Esophagus muscularis mucosa (tissue), 4 donors: ENCODE data around the gene SFN. TPM values are rescaled to one million over a fixed set of nuclear protein-coding genes. Genes with fewer than 3 reads are reported as not detected.

Experiments used
- DNase-seq: peaks from one replicate; pipeline ENCODE4 v3.0.0-alpha.2; 2017; ENCODE audit errors: extremely low spot score
- H3K27ac ChIP-seq, 4 donors: fragments of 200-600 bp; sonication (generic); replicated peaks in 1 of 4; 1 replicate in 3 of 4; 2 replicates in 1 of 4; pipeline ENCODE4 v1.5.1; 2016 to 2019; ENCODE audit warnings: mild to moderate bottlenecking in 1 of 4
- H3K27me3 ChIP-seq, 4 donors: fragments of 200-600 bp; sonication (generic); one replicate each; pipeline versions ENCODE4 v1.5.1 to v1.6.0; 2016 to 2019
- H3K36me3 ChIP-seq, 4 donors: fragments of 200-600 bp; sonication (generic); one replicate each; pipeline ENCODE4 v1.5.1; 2016 to 2019
- H3K4me1 ChIP-seq, 4 donors: fragments of 200-600 bp; sonication (generic); one replicate each; pipeline ENCODE4 v1.5.1; 2016 to 2019
- H3K4me3 ChIP-seq, 4 donors: fragments of 200-600 bp; sonication (generic); 1 replicate in 2 of 4; 2 replicates in 2 of 4; pipeline ENCODE4 v1.5.1; 2016 to 2019; ENCODE audit warnings: mild to moderate bottlenecking in 4 of 4, moderate library complexity in 1 of 4
- H3K9me3 ChIP-seq, 4 donors: fragments of 200-600 bp; sonication (generic); 1 replicate in 3 of 4; 2 replicates in 1 of 4; pipeline ENCODE4 v1.5.1; 2016 to 2019
- EP300 ChIP-seq: sonication (generic); formaldehyde crosslinking; IDR thresholded peaks from one replicate; pipeline ENCODE4 v1.6.1; 2017; ENCODE audit warnings: antibody characterized with exemption
- POLR2A ChIP-seq: fragments of 450-650 bp; IDR thresholded peaks from one replicate; pipeline ENCODE4 v1.6.1; 2017; ENCODE audit warnings: antibody characterized with exemption, moderate library complexity, mild to moderate bottlenecking, low read depth
- POLR2AphosphoS5 ChIP-seq, 2 donors: sonication (generic); formaldehyde crosslinking; IDR thresholded peaks; one replicate each; pipeline ENCODE4 v1.6.1; 2017; ENCODE audit warnings: antibody characterized with exemption in 2 of 2
- WGBS: methylation state at CpG from one replicate; pipeline ENCODE4 v1.1.5; 2018; 5-methylcytosine and 5-hydroxymethylcytosine counted together
- intact Hi-C: fragments of 100-400 bp; cut with DNase I; formaldehyde crosslinking; loops from one replicate; pipeline ENCODE4 v1.15.1; 2023
- total RNA-seq, 4 donors: library from RNA; depleted of rRNA; stranded (reverse); fragments of >200 nt; gene quantifications; one replicate each; pipeline versions ENCODE4 v1.1.0 to v1.2.1, GENCODE V29; 2016
- TF ChIP-seq, protein P1 (sequence below), 3 experiments: fragments of 200-600 bp in 2 of 3; fragments of 450-650 bp in 1 of 3; sonication (generic) in 2 of 3; IDR thresholded peaks; one replicate each; pipeline ENCODE4 v1.5.1; 2017 to 2019; ENCODE audit warnings: antibody characterized with exemption in 3 of 3, mild to moderate bottlenecking in 2 of 3, moderate library complexity in 1 of 3

The SFN gene
- total RNA-seq, 4 donors from 2014 or later = 0.33 to 1.7 TPM; not detected in 2

DNA sequence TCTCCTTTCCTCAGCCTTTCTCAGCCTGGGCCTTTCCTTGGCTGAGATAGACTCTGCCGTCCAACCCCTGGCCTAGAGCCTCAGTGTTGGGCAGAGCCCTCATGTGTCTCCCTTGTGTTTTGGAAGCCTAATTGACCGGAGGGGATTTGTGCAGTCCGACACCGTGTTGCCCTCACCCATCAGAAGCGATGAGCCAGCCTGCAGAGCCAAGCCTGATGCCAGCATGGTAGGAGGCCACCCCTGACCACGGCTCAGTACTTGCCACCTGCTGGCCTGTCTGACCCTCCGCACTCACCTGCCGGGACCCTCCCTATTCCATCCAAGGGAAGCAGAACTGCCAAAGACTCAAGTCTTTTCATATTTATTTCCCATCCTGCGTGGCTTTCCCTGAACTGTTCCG lies 9.3 kb upstream of the SFN start:
- H3K36me3 ChIP-seq = peaks cover 23 to 95% (median 95%) of the 10 kb centered on the region in 4 donors

GRCh38 chr1:26854906-26855305 lies 8.0 kb upstream of the SFN start:
- H3K9me3 ChIP-seq = no peaks in the 10 kb centered on the region
- no peak for DNase-seq
- intact Hi-C loops = no loop called here
- peaks cover 0 to 10% (median 6%) of the 10 kb centered on the region in 4 donors for H3K4me1 ChIP-seq
- no peak overlapping the region for H3K4me3 ChIP-seq
- H3K27ac ChIP-seq = no peak overlapping the region
- no peaks in the 10 kb centered on the region for H3K27me3 ChIP-seq
- WGBS = 67% methylated on average over 1 of the region's 5 CpGs
- TF ChIP-seq POLR2A = no peak
- no peak for TF ChIP-seq POLR2AphosphoS5 (IDR thresholded peaks at IDR 0.05)
- no peak for TF ChIP-seq EP300
- TF ChIP-seq, protein P1, sequence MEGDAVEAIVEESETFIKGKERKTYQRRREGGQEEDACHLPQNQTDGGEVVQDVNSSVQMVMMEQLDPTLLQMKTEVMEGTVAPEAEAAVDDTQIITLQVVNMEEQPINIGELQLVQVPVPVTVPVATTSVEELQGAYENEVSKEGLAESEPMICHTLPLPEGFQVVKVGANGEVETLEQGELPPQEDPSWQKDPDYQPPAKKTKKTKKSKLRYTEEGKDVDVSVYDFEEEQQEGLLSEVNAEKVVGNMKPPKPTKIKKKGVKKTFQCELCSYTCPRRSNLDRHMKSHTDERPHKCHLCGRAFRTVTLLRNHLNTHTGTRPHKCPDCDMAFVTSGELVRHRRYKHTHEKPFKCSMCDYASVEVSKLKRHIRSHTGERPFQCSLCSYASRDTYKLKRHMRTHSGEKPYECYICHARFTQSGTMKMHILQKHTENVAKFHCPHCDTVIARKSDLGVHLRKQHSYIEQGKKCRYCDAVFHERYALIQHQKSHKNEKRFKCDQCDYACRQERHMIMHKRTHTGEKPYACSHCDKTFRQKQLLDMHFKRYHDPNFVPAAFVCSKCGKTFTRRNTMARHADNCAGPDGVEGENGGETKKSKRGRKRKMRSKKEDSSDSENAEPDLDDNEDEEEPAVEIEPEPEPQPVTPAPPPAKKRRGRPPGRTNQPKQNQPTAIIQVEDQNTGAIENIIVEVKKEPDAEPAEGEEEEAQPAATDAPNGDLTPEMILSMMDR (IDR thresholded peaks at IDR 0.05) = no peak
- peaks cover 23 to 82% (median 82%) of the 10 kb centered on the region in 4 donors for H3K36me3 ChIP-seq

More for the DNA sequence above, 9.3 kb upstream of the SFN start:
- no peak overlapping the region for H3K4me3 ChIP-seq
- intact Hi-C loops = loop anchor here (1.0 kb wide), 1 partner anchor 26 kb away; no protein-coding TSS in a partner anchor
- 95% methylated on average over 5 of the region's 10 CpGs for WGBS
- no peak overlapping the region for H3K27ac ChIP-seq
- H3K9me3 ChIP-seq = no peaks in the 10 kb centered on the region
- no peak for DNase-seq
- H3K27me3 ChIP-seq = no peaks in the 10 kb centered on the region
- TF ChIP-seq EP300 = no peak
- TF ChIP-seq, protein P1 (IDR thresholded peaks at IDR 0.05) = no peak
- TF ChIP-seq POLR2A = no peak
- TF ChIP-seq POLR2AphosphoS5 (IDR thresholded peaks at IDR 0.05) = no peak
- peaks cover 2 to 23% (median 16%) of the 10 kb centered on the region in 4 donors for H3K4me1 ChIP-seq

DNA sequence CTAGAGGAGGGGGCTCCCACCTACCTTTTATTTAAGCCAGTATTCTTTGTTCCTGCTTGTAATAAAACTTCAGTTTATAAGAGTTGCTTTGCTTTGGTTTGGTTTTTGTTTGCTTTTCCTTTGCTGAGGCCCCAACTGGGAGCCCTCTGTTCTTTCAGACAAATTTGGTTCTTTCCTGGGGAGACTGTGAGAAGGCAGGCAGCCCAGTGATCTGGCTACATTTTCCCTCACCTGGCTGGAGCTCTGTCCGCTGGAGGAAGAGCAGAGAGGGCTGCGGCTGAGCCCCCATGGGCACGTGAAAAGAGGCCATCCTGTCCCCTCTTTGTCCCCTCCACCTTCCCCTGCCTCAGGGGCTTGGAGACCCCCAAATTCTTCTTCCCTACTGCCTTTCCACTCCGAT lies 7.3 kb upstream of the SFN start:
- intact Hi-C loops = no loop called here
- H3K4me1 ChIP-seq = peaks cover 0 to 9% (median 5%) of the 10 kb centered on the region in 4 donors
- WGBS = 100% methylated on average over 4 of the region's 4 CpGs
- H3K27me3 ChIP-seq = no peaks in the 10 kb centered on the region
- H3K4me3 ChIP-seq = no peak overlapping the region
- no peak overlapping the region for H3K27ac ChIP-seq
- TF ChIP-seq, protein P1 (IDR thresholded peaks at IDR 0.05) = no peak
- no peak for DNase-seq
- H3K9me3 ChIP-seq = no peaks in the 10 kb centered on the region
- peaks cover 18 to 75% (median 74%) of the 10 kb centered on the region in 4 donors for H3K36me3 ChIP-seq

DNA sequence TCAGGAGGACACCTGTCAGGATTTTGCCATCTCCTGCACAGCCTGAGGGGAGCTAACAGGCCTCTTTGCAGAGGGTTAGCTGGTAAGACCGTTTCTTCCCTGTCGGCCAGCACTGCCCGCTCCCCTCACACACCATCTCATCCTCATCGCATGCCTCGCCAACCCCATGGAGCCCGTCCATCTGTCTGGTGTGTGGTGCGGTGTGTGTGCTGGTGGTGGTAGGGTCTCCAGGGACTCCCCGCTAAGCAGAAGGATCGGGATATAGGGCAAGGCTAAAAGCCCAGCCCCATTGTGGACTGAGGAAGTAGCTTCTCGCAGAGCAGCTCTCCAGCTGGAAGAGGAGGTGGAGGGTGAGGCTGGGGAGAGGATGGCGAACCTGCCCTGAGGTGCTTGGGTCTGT lies 6.8 kb upstream of the SFN start:
- no peak for DNase-seq
- H3K9me3 ChIP-seq = no peaks in the 10 kb centered on the region
- H3K4me1 ChIP-seq = peaks cover 0 to 9% (median 5%) of the 10 kb centered on the region in 4 donors
- TF ChIP-seq POLR2A = no peak
- no peak for TF ChIP-seq POLR2AphosphoS5 (IDR thresholded peaks at IDR 0.05)
- no peak for TF ChIP-seq EP300
- TF ChIP-seq, protein P1 (IDR thresholded peaks at IDR 0.05) = no peak
- no peaks in the 10 kb centered on the region for H3K27me3 ChIP-seq
- peaks cover 12 to 70% (median 69%) of the 10 kb centered on the region in 4 donors for H3K36me3 ChIP-seq
- H3K4me3 ChIP-seq = no peak overlapping the region
- intact Hi-C loops = no loop called here
- 92% methylated on average over 11 of the region's 11 CpGs for WGBS
- no peak overlapping the region for H3K27ac ChIP-seq
